HEK293T (cell line): ENCODE measurements around the gene CD2AP.

Source experiments
- CTCF ChIA-PET: fragments of 350-600 bp; formaldehyde crosslinking; extraction: SDS; loops from one replicate; lab custom pipeline; 2021; ENCODE audit warnings: antibody characterized with exemption, inconsistent platforms; lab: Yijun Ruan, JAX
- POLR2A ChIA-PET: fragments of 350-600 bp; formaldehyde crosslinking; extraction: SDS; loops from one replicate; lab custom pipeline; 2020; ENCODE audit warnings: antibody characterized with exemption, inconsistent platforms; lab: Yijun Ruan, JAX
- DNase-seq: peaks from one replicate; pipeline ENCODE4 v3.0.0; 2012; ENCODE audit warnings: mixed read lengths; ENCODE audit errors: extremely low spot score
- ARNT ChIP-seq: fragments of 450-650 bp; IDR thresholded peaks from 2 replicates; pipeline ENCODE4 v1.6.1; 2017; ENCODE audit warnings: mild to moderate bottlenecking
- BHLHE40 ChIP-seq: fragments of 450-650 bp; IDR thresholded peaks from 2 replicates; pipeline ENCODE4 v1.6.1; 2016; ENCODE audit warnings: mild to moderate bottlenecking, moderate library complexity, borderline replicate concordance
- CTBP1 ChIP-seq: fragments of 450-650 bp; IDR thresholded peaks from 2 replicates; pipeline ENCODE4 v1.6.1; 2016; ENCODE audit warnings: borderline replicate concordance
- ELF4 ChIP-seq: fragments of 450-650 bp; IDR thresholded peaks from 2 replicates; pipeline ENCODE4 v1.6.1; 2017; ENCODE audit warnings: antibody characterized with exemption
- FOXA1 ChIP-seq: fragments of 450-650 bp; IDR thresholded peaks from 2 replicates; pipeline ENCODE4 v1.6.1; 2016; ENCODE audit warnings: mild to moderate bottlenecking
- FOXK2 ChIP-seq: fragments of 450-650 bp; IDR thresholded peaks from 2 replicates; pipeline ENCODE4 v1.6.1; 2016; ENCODE audit warnings: mild to moderate bottlenecking
- FOXM1 ChIP-seq: fragments of 450-650 bp; IDR thresholded peaks from 2 replicates; pipeline ENCODE4 v1.6.1; 2017; ENCODE audit warnings: mild to moderate bottlenecking, borderline replicate concordance
- HDGF ChIP-seq: fragments of 450-650 bp; IDR thresholded peaks from 2 replicates; pipeline ENCODE4 v1.6.1; 2017; ENCODE audit warnings: antibody characterized with exemption, borderline replicate concordance
- L3MBTL2 ChIP-seq: fragments of 450-650 bp; conservative IDR thresholded peaks from 2 replicates; pipeline ENCODE4 v1.6.1; 2016; ENCODE audit warnings: mild to moderate bottlenecking
- LEF1 ChIP-seq: fragments of 450-650 bp; IDR thresholded peaks from 2 replicates; pipeline ENCODE4 v1.6.1; 2017; ENCODE audit warnings: mild to moderate bottlenecking, borderline replicate concordance
- NFRKB ChIP-seq: fragments of 450-650 bp; IDR thresholded peaks from 2 replicates; pipeline ENCODE4 v1.6.1; 2016; ENCODE audit warnings: mild to moderate bottlenecking, moderate library complexity
- SP1 ChIP-seq: fragments of 450-650 bp; IDR thresholded peaks from 2 replicates; pipeline ENCODE4 v1.6.1; 2017
- SUZ12 ChIP-seq: fragments of 450-650 bp; IDR thresholded peaks from 2 replicates; pipeline ENCODE4 v1.6.1; 2016; ENCODE audit warnings: mild to moderate bottlenecking
- TARDBP ChIP-seq: fragments of 450-650 bp; IDR thresholded peaks from 2 replicates; pipeline ENCODE4 v1.6.1; 2016
- ZNF384 ChIP-seq: fragments of 450-650 bp; IDR thresholded peaks from 2 replicates; pipeline ENCODE4 v1.6.1; 2016
- TF ChIP-seq, protein P1 (sequence below): fragments of 450-650 bp; IDR thresholded peaks from 2 replicates; pipeline ENCODE4 v1.6.1; 2016

CD2AP gene

GRCh38 chr6:47626782-47627181 lies 149.2 kb downstream of the CD2AP start:
- no peak for TF ChIP-seq SUZ12
- no peak for TF ChIP-seq BHLHE40
- no peak for TF ChIP-seq NFRKB
- TF ChIP-seq ARNT, result no peak
- no peak for TF ChIP-seq LEF1
- no peak for TF ChIP-seq SP1
- no peak for TF ChIP-seq ZNF384
- TF ChIP-seq TARDBP, result no peak
- TF ChIP-seq ELF4, result no peak
- TF ChIP-seq, protein P1, sequence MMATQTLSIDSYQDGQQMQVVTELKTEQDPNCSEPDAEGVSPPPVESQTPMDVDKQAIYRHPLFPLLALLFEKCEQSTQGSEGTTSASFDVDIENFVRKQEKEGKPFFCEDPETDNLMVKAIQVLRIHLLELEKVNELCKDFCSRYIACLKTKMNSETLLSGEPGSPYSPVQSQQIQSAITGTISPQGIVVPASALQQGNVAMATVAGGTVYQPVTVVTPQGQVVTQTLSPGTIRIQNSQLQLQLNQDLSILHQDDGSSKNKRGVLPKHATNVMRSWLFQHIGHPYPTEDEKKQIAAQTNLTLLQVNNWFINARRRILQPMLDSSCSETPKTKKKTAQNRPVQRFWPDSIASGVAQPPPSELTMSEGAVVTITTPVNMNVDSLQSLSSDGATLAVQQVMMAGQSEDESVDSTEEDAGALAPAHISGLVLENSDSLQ, result no peak
- TF ChIP-seq L3MBTL2, result no peak
- TF ChIP-seq HDGF, result no peak
- TF ChIP-seq CTBP1, result no peak
- TF ChIP-seq FOXA1, result no peak
- no peak for TF ChIP-seq FOXM1
- no peak for TF ChIP-seq FOXK2
- POLR2A ChIA-PET, result no interaction called here
- CTCF ChIA-PET, result no interaction called here
- no peak for DNase-seq

DNA sequence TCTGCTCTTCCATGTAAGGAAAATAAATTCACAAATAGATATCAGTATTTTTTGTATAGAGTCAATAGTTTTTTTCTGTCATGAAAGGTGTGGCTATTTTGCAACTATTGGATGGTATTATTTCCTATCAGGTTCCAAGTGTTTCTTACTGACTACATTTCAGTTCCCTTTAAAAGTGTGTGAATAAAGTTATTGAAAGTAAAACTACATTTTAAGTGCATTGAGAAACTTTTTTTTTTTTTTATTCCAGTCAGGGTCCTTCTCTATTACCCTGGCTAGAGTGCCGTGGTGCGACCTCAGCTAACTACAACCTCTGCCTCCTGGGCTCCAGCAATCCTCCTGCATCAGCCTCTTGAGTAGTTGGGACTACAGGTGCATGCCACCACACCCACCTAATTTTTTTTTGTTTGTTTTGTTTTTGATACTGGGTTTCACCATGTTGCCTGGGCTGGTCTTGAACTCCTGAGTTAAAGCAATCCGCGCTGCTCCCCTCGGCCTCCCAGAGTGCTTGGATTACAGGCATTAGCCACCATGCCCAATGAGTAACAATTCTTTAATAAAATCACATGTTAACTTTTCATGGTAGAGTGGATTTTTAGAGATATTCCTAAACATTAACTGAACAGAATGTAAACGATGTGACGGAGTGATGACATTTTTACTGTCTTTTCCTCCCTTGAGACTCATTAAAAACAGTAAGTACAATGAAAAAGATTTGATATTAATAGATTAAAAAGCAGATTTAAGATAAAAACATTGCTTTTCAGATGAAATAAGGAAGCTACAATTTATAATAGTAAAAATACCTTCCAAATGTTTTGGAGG lies 151.1 kb downstream of the CD2AP start:
- TF ChIP-seq NFRKB (no peak), FOXK2 (no peak), HDGF (no peak), ELF4 (no peak), TARDBP (no peak), ZNF384 (no peak)
- TF ChIP-seq, protein P1, result no peak
- POLR2A ChIA-PET, result no interaction called here
- DNase-seq, result no peak
- CTCF ChIA-PET, result interaction anchor here (0.7 to 1.5 kb wide), 2 partner anchors 106 to 1946 kb away, joined by 3 to 5 read pairs; no protein-coding TSS in a partner anchor

GRCh38 chr6:47629954-47630353 lies 152.4 kb downstream of the CD2AP start:
- CTCF ChIA-PET, result interaction anchor here (0.8 to 2.4 kb wide), 3 partner anchors 17 to 151 kb away, joined by 3 to 24 read pairs (median 20); no protein-coding TSS in a partner anchor
- DNase-seq, result no peak
- POLR2A ChIA-PET, result no interaction called here
- TF ChIP-seq ZNF384 (no peak), TARDBP (no peak), BHLHE40 (no peak), SUZ12 (no peak), L3MBTL2 (no peak), ELF4 (no peak), FOXA1 (no peak), ARNT (no peak), LEF1 (no peak), SP1 (no peak)

DNA sequence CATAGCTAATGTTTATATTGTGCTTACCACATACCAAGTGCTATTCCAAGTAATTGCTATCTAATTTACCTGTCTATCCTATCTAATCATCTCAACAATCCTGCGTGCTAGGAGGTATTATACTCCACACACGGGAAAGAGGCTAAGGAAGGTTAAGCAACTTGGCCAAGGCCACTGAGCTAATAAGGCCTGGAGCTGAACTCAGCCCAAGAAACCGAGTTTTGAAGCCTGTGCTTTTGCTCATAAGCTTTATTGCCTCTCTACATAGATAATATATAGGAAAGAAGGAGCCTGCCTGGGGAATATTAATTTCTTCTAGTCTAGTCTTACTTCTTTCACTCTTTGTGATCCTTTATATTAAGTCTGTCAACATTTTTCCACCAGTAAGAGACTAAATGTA lies 153.0 kb downstream of the CD2AP start:
- ChIA-PET POLR2A (no interaction called here), CTCF (interaction anchor here (0.6 to 2.4 kb wide), 9 partner anchors 12 to 351 kb away, joined by 3 to 24 read pairs (median 6); partner anchors contain the start of gene OPN5)
- DNase-seq, result no peak
- no peak for TF ChIP-seq FOXM1
- TF ChIP-seq ARNT, result no peak
- no peak for TF ChIP-seq TARDBP
- no peak for TF ChIP-seq SUZ12
- TF ChIP-seq LEF1, result no peak
- TF ChIP-seq HDGF, result no peak
- TF ChIP-seq SP1, result no peak
- TF ChIP-seq FOXK2, result no peak
- TF ChIP-seq, protein P1, result no peak
- TF ChIP-seq FOXA1, result no peak
- no peak for TF ChIP-seq ELF4
- no peak for TF ChIP-seq L3MBTL2
- TF ChIP-seq CTBP1, result no peak
- TF ChIP-seq ZNF384, result no peak
- no peak for TF ChIP-seq BHLHE40

GRCh38 chr6:47631269-47631772 lies 153.7 kb downstream of the CD2AP start:
- peak; percentile 54 for DNase-seq
- TF ChIP-seq, protein P1, result peak; percentile 68
- TF ChIP-seq FOXK2 (no peak), FOXA1 (no peak), ZNF384 (peak; percentile 96), SP1 (no peak), L3MBTL2 (no peak), NFRKB (no peak)
- POLR2A ChIA-PET, result interaction anchor here (1.2 kb wide), 1 partner anchor 149 kb away, joined by 4 read pairs; no protein-coding TSS in a partner anchor
- CTCF ChIA-PET, result interaction anchor here (0.6 to 2.4 kb wide), 19 partner anchors 10 to 1914 kb away, joined by 3 to 24 read pairs (median 4); partner anchors contain the start of gene OPN5
